PFSK-1 (cell line): ENCODE results near the gene RAB11A.

Experiments
- FOXP2 ChIP-seq: optimal IDR thresholded peaks from 2 replicates; pipeline ENCODE3; 2011; ENCODE audit warnings: borderline replicate concordance, control low read depth, inconsistent platforms; ENCODE audit not compliant: insufficient read depth; ENCODE audit errors: extremely low read length, extremely low read depth
- POLR2AphosphoS5 ChIP-seq: IDR thresholded peaks from 2 replicates; pipeline ENCODE4 v1.6.1; 2012; ENCODE audit warnings: low read depth, mild to moderate bottlenecking, control low read depth, low read length, moderate library complexity
- SIN3A ChIP-seq: IDR thresholded peaks from 2 replicates; pipeline ENCODE4 v1.6.1; 2012; ENCODE audit warnings: mild to moderate bottlenecking, low read length, moderate library complexity, borderline replicate concordance; ENCODE audit not compliant: insufficient read depth
- TAF1 ChIP-seq: IDR thresholded peaks from 2 replicates; pipeline ENCODE4 v1.6.1; 2012; ENCODE audit warnings: low read length, control low read depth, borderline replicate concordance; ENCODE audit not compliant: insufficient read depth
- TF ChIP-seq, protein P1 (sequence below), 2 experiments: IDR thresholded peaks; 2 replicates each; pipeline versions ENCODE4 v1.6.1 to v1.8.0; 2011 to 2012; ENCODE audit warnings: low read depth in 2 of 2, low read length in 2 of 2, control low read depth in 1 of 2, inconsistent platforms in 1 of 2, mild to moderate bottlenecking in 1 of 2, moderate library complexity in 1 of 2; ENCODE audit not compliant: insufficient read depth in 1 of 2

Gene RAB11A

DNA sequence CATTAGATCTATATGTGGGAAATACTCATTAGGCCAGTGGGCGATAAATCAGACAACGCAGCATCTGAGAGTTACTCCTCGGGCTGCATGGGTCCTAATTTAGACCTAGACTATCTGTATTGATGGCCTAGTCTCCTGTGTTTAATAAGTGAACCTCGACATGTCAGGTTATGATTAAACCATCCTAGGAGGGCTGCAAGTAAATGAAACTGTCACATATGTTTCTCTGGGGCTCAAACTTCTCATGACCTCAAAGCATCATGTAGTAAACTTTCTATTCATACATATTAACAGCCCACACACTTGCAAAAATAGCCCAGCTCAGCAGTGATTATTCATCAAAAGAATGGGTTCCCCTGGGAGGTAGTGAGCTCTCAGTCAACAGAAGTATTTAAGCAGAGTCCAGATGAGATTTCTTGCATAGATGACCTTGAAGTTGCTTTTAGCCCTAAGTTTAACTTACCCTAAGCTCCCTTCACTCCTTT is 51.6 kb downstream of the RAB11A start:
- no peak for TF ChIP-seq FOXP2
- no peak for TF ChIP-seq SIN3A

GRCh38 chr15:65921780-65922179 is 52.5 kb downstream of the RAB11A start:
- TF ChIP-seq, protein P1, sequence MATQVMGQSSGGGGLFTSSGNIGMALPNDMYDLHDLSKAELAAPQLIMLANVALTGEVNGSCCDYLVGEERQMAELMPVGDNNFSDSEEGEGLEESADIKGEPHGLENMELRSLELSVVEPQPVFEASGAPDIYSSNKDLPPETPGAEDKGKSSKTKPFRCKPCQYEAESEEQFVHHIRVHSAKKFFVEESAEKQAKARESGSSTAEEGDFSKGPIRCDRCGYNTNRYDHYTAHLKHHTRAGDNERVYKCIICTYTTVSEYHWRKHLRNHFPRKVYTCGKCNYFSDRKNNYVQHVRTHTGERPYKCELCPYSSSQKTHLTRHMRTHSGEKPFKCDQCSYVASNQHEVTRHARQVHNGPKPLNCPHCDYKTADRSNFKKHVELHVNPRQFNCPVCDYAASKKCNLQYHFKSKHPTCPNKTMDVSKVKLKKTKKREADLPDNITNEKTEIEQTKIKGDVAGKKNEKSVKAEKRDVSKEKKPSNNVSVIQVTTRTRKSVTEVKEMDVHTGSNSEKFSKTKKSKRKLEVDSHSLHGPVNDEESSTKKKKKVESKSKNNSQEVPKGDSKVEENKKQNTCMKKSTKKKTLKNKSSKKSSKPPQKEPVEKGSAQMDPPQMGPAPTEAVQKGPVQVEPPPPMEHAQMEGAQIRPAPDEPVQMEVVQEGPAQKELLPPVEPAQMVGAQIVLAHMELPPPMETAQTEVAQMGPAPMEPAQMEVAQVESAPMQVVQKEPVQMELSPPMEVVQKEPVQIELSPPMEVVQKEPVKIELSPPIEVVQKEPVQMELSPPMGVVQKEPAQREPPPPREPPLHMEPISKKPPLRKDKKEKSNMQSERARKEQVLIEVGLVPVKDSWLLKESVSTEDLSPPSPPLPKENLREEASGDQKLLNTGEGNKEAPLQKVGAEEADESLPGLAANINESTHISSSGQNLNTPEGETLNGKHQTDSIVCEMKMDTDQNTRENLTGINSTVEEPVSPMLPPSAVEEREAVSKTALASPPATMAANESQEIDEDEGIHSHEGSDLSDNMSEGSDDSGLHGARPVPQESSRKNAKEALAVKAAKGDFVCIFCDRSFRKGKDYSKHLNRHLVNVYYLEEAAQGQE (IDR thresholded peaks at IDR 0.05; ENCODE audit: insufficient read depth in 1 of 2, low read depth in 2 of 2, low read length in 2 of 2): no peak
- TF ChIP-seq TAF1 (no peak), SIN3A (no peak), POLR2AphosphoS5 (no peak), FOXP2 (no peak)

DNA sequence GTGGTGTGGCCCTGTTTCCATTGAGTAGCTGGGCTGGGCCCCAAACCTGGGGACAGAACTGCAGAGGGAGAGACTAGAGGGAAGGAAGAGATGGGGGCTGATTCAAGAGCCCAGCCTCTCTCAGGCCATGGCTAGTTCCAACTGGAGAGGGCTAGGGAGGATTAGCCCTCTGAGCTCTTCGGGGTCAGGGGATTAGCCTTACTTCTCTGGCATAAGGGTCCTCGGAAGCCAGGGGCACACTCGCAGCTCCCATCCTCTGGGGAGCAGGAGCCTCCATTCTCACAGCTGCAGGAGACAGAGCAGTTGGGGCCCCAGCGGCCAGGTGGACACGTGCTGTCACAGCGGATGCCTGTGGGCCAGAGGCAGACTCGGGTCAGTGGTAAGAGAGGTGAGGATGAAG is 53.3 kb downstream of the RAB11A start:
- TF ChIP-seq TAF1 (no peak), SIN3A (no peak), POLR2AphosphoS5 (no peak), FOXP2 (no peak)
- TF ChIP-seq, protein P1 (IDR thresholded peaks at IDR 0.05; ENCODE audit: insufficient read depth in 1 of 2, low read depth in 2 of 2, low read length in 2 of 2): no peak

DNA sequence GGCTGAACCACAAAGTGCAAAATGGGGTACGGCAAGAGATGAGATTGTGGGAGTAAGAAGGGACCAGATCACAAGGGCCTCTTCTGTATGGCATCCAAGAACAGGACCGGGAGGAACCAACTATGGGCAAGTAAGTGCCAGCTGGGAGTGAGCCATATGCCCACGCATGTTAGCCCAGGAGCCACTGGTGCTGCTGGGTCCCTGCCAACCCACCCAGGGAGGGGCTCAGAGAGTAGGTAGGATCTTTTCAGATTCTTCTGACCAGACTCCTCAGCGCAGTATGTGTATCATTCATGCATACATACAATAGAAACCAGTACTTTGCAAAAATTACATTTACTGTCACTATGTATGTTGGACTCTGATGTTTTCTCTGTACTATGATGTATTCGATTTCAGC is 54.0 kb downstream of the RAB11A start:
- TF ChIP-seq, protein P1 (IDR thresholded peaks at IDR 0.05; ENCODE audit: insufficient read depth in 1 of 2, low read depth in 2 of 2, low read length in 2 of 2): no peak
- TF ChIP-seq POLR2AphosphoS5 (no peak), FOXP2 (no peak), SIN3A (no peak), TAF1 (no peak)

DNA sequence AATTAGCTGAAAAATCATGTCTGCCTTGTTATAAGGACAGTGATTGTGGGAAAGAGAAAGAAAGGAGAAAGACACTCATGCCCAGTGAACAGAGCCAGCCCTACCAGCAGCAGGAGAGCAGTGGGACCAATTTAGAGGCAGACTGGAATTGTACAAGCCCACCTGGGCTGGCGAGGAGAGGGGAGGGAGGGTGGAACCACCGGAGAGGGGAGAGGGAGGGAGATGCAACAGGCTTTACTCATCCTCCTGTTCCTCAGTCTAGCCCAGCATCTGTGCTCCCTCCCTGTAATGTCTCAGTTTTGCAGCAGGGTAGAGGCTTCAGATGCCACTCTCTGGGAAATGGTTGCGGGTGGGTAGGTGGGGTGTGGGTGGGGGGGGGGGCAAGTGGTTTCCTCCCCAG is 54.7 kb downstream of the RAB11A start:
- no peak for TF ChIP-seq SIN3A

DNA sequence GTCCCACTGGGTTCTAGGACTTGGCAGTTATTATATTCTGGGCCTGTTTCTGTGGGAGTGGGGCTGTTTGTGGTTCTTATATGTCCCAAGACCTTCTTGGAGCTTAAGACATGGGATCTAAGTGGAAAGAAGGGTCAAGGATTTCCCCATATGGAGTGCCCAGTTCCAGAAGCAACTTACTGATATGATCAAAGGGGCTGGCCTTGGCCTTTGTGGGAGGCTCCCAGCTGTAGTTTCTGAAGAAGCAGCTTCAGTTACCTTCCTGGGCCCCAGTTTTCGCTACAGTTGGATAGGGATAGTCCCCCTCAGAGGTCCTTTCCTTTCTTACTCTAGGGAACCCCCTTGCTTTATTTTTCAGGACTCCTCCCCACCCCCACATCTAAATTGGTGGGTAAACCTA is 56.0 kb downstream of the RAB11A start:
- TF ChIP-seq SIN3A: no peak
- TF ChIP-seq, protein P1 (IDR thresholded peaks at IDR 0.05; ENCODE audit: insufficient read depth in 1 of 2, low read depth in 2 of 2, low read length in 2 of 2): no peak
- TF ChIP-seq FOXP2: no peak
- no peak for TF ChIP-seq POLR2AphosphoS5
- TF ChIP-seq TAF1: no peak
